Endothelial cell (in vitro differentiated cells): Measurements from ENCODE around the gene GOLGA2. TPM values are rescaled to one million over a fixed set of nuclear protein-coding genes. Genes with fewer than 3 reads are reported as not detected.

ENCODE experiments used
- DNase-seq: peaks from one replicate; pipeline ENCODE4 v3.0.0; 2021; ENCODE audit warnings: low spot score
- H3K27ac Mint-ChIP-seq: one replicate; pipeline ENCODE4 v1.8.0; 2021; ENCODE audit warnings: mixed read lengths, inconsistent platforms; ENCODE audit not compliant: unreplicated experiment
- H3K27me3 Mint-ChIP-seq: one replicate; pipeline ENCODE4 v1.8.0; 2021; ENCODE audit warnings: mild to moderate bottlenecking, moderate library complexity, mixed read lengths, inconsistent platforms; ENCODE audit not compliant: unreplicated experiment
- H3K36me3 Mint-ChIP-seq: one replicate; pipeline ENCODE4 v1.8.0; 2021; ENCODE audit warnings: mild to moderate bottlenecking, low read depth, mixed read lengths, inconsistent platforms; ENCODE audit not compliant: unreplicated experiment
- H3K4me1 Mint-ChIP-seq: one replicate; pipeline ENCODE4 v1.8.0; 2021; ENCODE audit warnings: mild to moderate bottlenecking, mixed read lengths, inconsistent platforms; ENCODE audit not compliant: unreplicated experiment
- H3K4me3 Mint-ChIP-seq: one replicate; pipeline ENCODE4 v1.8.0; 2021; ENCODE audit warnings: mild to moderate bottlenecking, mixed read lengths, inconsistent platforms; ENCODE audit not compliant: unreplicated experiment
- H3K9me3 Mint-ChIP-seq: one replicate; pipeline ENCODE4 v1.8.0; 2021; ENCODE audit warnings: mixed read lengths, inconsistent platforms; ENCODE audit not compliant: unreplicated experiment
- total RNA-seq: library from RNA; stranded (reverse); fragmentation: NEBNext Ultra II Directional; extraction: Animal tissue kit (Norgen Biotek cat#: 25700); gene quantifications from one replicate; pipeline ENCODE4 v1.2.1, GENCODE V29; 2021; ENCODE audit not compliant: unreplicated experiment
- TF ChIP-seq, protein P1 (sequence below): fragments of 200-600 bp; sonication (generic); IDR thresholded peaks from one replicate; pipeline ENCODE4 v1.5.0; 2021; ENCODE audit warnings: antibody characterized with exemption; ENCODE audit not compliant: unreplicated experiment

The GOLGA2 gene
- total RNA-seq, 1 donor from 2014 or later: 69.4 TPM

DNA sequence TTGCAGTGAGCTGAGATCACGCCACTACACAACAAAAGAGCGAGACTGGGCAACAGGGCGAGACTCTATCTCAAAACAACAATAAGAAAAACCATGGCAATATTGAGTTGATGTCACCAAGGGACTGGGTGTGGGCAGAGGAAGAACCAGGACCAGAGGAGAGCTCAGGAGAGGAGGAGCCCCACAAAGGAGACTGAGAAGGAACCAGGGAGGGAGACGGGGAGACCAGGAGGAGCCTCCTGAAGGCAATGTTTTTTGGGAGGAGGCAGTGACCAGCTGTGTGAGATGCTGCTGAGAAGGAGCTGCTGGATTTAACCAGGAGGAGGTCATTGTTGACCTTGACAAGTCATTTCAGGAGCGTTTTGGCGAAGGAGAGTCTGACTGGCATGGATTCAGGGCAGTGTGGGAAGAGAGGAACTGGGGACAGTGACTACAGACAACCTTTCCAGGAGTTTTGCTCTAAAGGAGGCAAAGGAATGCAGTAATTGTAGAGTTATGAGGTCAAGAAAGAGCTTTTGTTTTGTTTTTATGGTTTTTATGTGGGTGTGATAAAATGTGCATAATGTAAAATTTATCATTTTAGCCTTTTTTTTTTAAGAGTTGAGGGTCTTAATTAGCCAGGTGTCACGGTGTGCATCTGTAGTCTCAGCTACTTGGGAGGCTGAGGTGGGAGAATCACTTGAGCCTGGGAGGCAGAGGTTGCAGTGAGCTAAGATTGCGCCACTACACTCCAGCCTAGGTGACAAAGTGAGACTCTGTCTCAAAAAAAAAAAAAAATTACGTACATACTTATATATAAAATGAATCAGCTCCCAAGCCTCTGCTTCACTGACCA, 28.5 kb upstream of the GOLGA2 start:
- Mint-ChIP-seq H3K27me3 (peaks cover 2% of the 10 kb centered on the region), H3K36me3 (peaks cover 3% of the 10 kb centered on the region), H3K27ac (no peak overlapping the region), H3K9me3 (no peaks in the 10 kb centered on the region), H3K4me1 (no peaks in the 10 kb centered on the region), H3K4me3 (no peak overlapping the region)
- TF ChIP-seq, protein P1, sequence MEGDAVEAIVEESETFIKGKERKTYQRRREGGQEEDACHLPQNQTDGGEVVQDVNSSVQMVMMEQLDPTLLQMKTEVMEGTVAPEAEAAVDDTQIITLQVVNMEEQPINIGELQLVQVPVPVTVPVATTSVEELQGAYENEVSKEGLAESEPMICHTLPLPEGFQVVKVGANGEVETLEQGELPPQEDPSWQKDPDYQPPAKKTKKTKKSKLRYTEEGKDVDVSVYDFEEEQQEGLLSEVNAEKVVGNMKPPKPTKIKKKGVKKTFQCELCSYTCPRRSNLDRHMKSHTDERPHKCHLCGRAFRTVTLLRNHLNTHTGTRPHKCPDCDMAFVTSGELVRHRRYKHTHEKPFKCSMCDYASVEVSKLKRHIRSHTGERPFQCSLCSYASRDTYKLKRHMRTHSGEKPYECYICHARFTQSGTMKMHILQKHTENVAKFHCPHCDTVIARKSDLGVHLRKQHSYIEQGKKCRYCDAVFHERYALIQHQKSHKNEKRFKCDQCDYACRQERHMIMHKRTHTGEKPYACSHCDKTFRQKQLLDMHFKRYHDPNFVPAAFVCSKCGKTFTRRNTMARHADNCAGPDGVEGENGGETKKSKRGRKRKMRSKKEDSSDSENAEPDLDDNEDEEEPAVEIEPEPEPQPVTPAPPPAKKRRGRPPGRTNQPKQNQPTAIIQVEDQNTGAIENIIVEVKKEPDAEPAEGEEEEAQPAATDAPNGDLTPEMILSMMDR: no peak
- no peak for DNase-seq

DNA sequence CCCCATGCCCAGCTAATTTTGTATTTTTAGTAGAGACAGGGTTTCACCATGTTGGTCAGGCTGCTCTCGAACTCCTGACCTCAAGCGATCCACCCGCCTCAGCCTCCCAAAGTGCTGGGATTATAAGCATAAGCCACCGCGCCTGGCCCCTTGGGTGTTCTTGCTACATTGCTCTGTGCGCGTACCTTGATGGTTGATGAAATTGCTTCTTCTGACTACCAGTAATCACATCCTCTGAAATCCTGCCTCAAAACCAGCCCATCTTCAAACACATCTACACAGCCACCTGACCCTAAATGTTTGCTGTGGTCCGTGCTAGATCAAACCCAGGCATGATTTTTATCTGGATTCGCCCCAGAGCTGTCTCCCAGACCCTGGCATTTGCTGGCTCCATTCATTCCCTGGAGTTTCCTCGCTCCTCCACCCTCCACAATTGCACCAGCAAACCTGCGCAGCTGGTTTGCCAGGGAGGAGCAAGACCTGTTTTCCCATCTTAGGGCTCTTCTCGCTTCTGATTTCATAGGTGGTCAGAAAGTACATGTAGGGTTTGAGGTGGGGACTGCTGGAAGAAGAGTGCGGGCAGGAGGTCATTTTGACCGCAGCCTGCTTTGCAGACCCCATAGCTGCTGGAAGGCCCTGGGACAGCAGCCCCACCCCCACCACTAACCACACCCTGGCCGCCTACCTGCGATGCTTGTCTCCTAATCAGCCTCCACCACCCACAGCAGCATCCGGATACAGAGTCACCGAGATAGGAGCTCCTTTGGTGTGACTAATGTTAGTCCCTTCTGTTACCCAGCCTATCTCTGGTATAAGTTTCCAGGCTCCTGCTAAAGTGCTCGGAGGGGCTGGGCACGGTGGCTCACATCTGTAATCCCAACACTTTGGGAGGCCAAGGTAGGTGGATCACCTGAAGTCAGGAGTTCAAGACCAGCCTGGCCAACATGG, 23.0 kb upstream of the GOLGA2 start:
- no peaks in the 10 kb centered on the region for H3K36me3 Mint-ChIP-seq
- H3K27me3 Mint-ChIP-seq: peaks cover under 1% of the 10 kb centered on the region
- TF ChIP-seq, protein P1: no peak
- H3K27ac Mint-ChIP-seq: no peak overlapping the region
- no peaks in the 10 kb centered on the region for H3K9me3 Mint-ChIP-seq
- no peaks in the 10 kb centered on the region for H3K4me1 Mint-ChIP-seq
- H3K4me3 Mint-ChIP-seq: no peak overlapping the region
- no peak for DNase-seq

DNA sequence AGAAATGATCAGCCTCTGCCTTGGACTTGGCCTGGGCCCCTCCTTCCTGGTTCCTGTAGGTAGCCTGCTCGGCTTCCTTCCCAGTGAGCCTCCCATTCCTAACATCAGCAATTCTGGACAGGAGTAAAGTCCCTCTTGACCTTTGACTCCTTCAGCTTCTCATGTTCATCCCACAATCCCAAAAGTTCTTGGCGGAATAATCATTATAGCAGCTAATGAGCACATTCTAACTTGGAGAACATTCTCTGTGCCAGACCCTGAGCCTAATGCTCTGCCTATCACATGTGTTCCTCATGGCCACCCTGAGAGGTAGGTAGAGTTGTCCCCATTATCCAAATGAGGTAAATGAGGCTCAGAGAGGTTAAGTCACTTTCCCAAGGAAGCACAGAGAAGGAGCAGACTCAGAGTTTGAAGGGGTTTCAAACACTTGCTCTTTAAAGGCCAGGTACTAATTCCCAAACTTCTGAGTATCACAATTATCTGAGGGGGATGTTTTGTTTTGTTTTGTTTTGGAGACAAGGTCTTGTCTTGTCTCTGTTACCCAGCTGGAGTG, 21.5 kb upstream of the GOLGA2 start:
- no peaks in the 10 kb centered on the region for H3K36me3 Mint-ChIP-seq
- H3K9me3 Mint-ChIP-seq: no peaks in the 10 kb centered on the region
- H3K4me1 Mint-ChIP-seq: no peaks in the 10 kb centered on the region
- DNase-seq: no peak
- H3K27me3 Mint-ChIP-seq: peaks cover 2% of the 10 kb centered on the region
- TF ChIP-seq, protein P1: no peak
- H3K4me3 Mint-ChIP-seq: no peak overlapping the region
- H3K27ac Mint-ChIP-seq: no peak overlapping the region

DNA sequence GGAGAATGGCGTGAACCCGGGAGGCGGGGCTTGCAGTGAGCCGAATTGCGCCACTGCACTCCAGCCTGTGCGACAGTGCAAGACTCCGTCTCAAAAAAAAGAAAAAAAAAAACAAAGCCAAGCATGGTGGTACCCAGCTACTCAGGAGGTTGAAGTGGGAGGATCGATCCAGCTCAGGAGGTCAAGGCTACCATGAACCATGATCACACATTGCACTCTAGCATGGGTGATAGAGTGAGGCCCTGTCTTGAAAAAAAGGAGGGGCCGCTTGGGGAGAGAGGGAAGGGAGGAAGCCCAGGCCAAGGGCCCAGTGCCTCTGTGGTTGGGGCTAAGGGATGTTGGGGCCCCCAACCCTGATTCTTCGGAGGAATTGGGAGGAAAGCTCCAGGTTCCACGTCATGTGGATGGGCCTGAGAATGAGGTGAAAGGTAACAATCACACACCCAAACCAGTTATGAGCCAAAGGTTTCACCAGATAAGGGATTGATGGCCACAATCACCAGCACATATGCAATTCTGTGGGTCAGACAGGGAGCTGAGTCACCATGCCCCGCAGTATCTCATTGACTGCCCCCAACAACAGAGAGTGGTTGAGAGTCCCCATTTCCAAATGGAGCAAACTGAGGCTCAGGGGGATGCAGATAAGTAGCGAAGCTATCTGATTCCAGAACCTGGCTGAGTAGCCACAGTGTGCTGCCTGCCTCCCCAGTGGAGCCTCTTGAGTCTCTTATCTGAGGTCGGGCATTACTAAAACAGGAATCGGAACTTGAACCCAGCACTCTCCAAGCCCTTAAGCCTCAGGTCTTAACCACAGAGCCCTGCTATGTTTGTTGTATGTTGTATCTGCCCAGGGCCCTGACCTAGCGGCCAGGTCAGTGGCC, 20.8 kb upstream of the GOLGA2 start:
- Mint-ChIP-seq H3K4me1 (no peaks in the 10 kb centered on the region), H3K27ac (no peak overlapping the region), H3K9me3 (no peaks in the 10 kb centered on the region), H3K27me3 (peaks cover 2% of the 10 kb centered on the region), H3K4me3 (no peak overlapping the region), H3K36me3 (no peaks in the 10 kb centered on the region)
- DNase-seq: no peak
- TF ChIP-seq, protein P1: no peak
